HEK293T (cell line): ENCODE data around the gene C1orf56.

Source experiments
- ARNT ChIP-seq: fragments of 450-650 bp; IDR thresholded peaks from 2 replicates; pipeline ENCODE4 v1.6.1; 2017; ENCODE audit warnings: mild to moderate bottlenecking
- CTBP1 ChIP-seq: fragments of 450-650 bp; IDR thresholded peaks from 2 replicates; pipeline ENCODE4 v1.6.1; 2016; ENCODE audit warnings: borderline replicate concordance
- L3MBTL2 ChIP-seq: fragments of 450-650 bp; conservative IDR thresholded peaks from 2 replicates; pipeline ENCODE4 v1.6.1; 2016; ENCODE audit warnings: mild to moderate bottlenecking
- NFRKB ChIP-seq: fragments of 450-650 bp; IDR thresholded peaks from 2 replicates; pipeline ENCODE4 v1.6.1; 2016; ENCODE audit warnings: mild to moderate bottlenecking, moderate library complexity
- SP1 ChIP-seq: fragments of 450-650 bp; IDR thresholded peaks from 2 replicates; pipeline ENCODE4 v1.6.1; 2017
- TF ChIP-seq, protein P1 (sequence below): fragments of 450-650 bp; IDR thresholded peaks from 2 replicates; pipeline ENCODE4 v1.6.1; 2016

DNA sequence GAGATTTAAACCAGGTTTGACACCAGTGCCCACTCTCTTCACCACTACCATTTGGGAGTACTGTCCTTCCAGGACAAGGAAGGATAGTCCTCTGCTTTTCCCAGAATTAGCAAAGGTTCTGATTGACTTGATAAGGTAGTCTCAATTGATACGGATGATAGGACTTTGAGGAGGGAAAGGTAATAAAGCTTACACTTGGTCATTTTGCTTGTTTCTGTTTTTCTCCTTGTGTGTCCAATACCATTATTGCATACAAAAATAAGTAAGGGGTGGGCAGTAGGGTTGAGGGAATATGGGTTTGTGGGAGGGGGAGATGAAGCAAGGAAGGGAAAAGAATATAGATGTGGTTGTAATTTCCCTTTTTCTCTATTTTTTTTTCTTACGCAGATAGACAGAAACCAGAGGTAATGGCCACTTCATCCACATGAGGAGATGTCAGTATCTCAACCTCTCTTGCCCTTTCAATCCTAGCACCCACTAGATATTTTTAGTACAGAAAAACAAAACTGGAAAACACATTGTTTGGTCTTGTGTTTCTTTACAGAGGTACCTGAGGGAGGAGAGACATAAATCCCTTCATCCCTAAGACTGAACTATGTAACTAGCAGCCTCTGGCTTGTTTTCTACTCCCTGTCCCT is 2.6 kb downstream of the C1orf56 start:
- TF ChIP-seq SP1 (no peak), ARNT (no peak), NFRKB (no peak), CTBP1 (no peak), L3MBTL2 (no peak)
- TF ChIP-seq, protein P1, sequence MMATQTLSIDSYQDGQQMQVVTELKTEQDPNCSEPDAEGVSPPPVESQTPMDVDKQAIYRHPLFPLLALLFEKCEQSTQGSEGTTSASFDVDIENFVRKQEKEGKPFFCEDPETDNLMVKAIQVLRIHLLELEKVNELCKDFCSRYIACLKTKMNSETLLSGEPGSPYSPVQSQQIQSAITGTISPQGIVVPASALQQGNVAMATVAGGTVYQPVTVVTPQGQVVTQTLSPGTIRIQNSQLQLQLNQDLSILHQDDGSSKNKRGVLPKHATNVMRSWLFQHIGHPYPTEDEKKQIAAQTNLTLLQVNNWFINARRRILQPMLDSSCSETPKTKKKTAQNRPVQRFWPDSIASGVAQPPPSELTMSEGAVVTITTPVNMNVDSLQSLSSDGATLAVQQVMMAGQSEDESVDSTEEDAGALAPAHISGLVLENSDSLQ, result no peak
